Activated CD4-positive, alpha-beta T cell treated with anti-CD3 and anti-CD28 coated beads, Interleukin-2, amount 50 U/mL, for 48 hours (primary cell): Measurements from ENCODE around the gene LRMDA.

Experiments
- DNase-seq, 2 experiments: peaks; one replicate each; pipeline ENCODE4 v3.0.0-alpha.2; 2020

Gene LRMDA

GRCh38 chr10:75938380-75939122, 507.1 kb downstream of the LRMDA start:
- no peak for DNase-seq

- no peak for DNase-seq
These were observed 508.1 kb downstream of the LRMDA start for GRCh38 chr10:75939541-75939940.

- no peak for DNase-seq
These were observed 509.3 kb downstream of the LRMDA start for GRCh38 chr10:75940742-75941141.

- no peak for DNase-seq
These were observed 509.9 kb downstream of the LRMDA start for GRCh38 chr10:75941223-75941801.

GRCh38 chr10:75944061-75944460, 512.6 kb downstream of the LRMDA start:
- DNase-seq, result no peak

GRCh38 chr10:75948583-75948982, 517.2 kb downstream of the LRMDA start:
- DNase-seq, result no peak

GRCh38 chr10:75950307-75950706, 518.9 kb downstream of the LRMDA start:
- no peak for DNase-seq

GRCh38 chr10:75950997-75951589, 519.7 kb downstream of the LRMDA start:
- DNase-seq, result no peak

- no peak for DNase-seq
These were observed 520.2 kb downstream of the LRMDA start for GRCh38 chr10:75951627-75952026.

- no peak for DNase-seq
These were observed 520.7 kb downstream of the LRMDA start for GRCh38 chr10:75952093-75952492.

- DNase-seq, result no peak
These were observed 523.1 kb downstream of the LRMDA start for GRCh38 chr10:75954486-75954885.

GRCh38 chr10:75955973-75956502, 524.6 kb downstream of the LRMDA start:
- no peak for DNase-seq

- no peak for DNase-seq
These were observed 525.2 kb downstream of the LRMDA start for GRCh38 chr10:75956624-75957023.

- no peak for DNase-seq
These were observed 526.1 kb downstream of the LRMDA start for GRCh38 chr10:75957314-75958120.

GRCh38 chr10:75959209-75959608, 527.8 kb downstream of the LRMDA start:
- DNase-seq, result no peak

- no peak for DNase-seq
These were observed 528.5 kb downstream of the LRMDA start for GRCh38 chr10:75959912-75960311.

GRCh38 chr10:75962395-75963061, 531.1 kb downstream of the LRMDA start:
- DNase-seq, result no peak

- DNase-seq, result no peak
These were observed 536.1 kb downstream of the LRMDA start for GRCh38 chr10:75967491-75967890.

- no peak for DNase-seq
These were observed 537.6 kb downstream of the LRMDA start for GRCh38 chr10:75969031-75969430.

- DNase-seq, result no peak
These were observed 540.2 kb downstream of the LRMDA start for GRCh38 chr10:75971402-75972211.

- no peak for DNase-seq
These were observed 541.3 kb downstream of the LRMDA start for GRCh38 chr10:75972491-75973276.
